Gastrocnemius medialis (tissue), 4 donors: Measurements from ENCODE around the gene ENAH. TPM values are rescaled to one million over a fixed set of nuclear protein-coding genes. Genes with fewer than 3 reads are reported as not detected.

Experiments used
- ATAC-seq, 2 donors: fragments of 150-250 bp; one replicate each; pipeline ENCODE4 v1.9.1; 2016
- DNase-seq, 2 donors: peaks; one replicate each; pipeline ENCODE4 v3.0.0-alpha.2; 2019
- H3K27ac ChIP-seq, 4 donors: fragments of 200-600 bp; sonication (generic); 1 replicate in 1 of 4; 2 replicates in 3 of 4; pipeline ENCODE4 v1.5.1; 2016 to 2018; ENCODE audit warnings: mild to moderate bottlenecking in 2 of 4, moderate library complexity in 1 of 4
- H3K27me3 ChIP-seq, 3 donors: fragments of 200-600 bp; sonication (generic) in 2 of 3; 1 replicate in 1 of 3; 2 replicates in 2 of 3; pipeline versions ENCODE4 v1.5.1 to v1.6.0; 2016 to 2019; ENCODE audit warnings: mild to moderate bottlenecking in 1 of 3, moderate library complexity in 1 of 3
- H3K36me3 ChIP-seq, 2 donors: fragments of 200-600 bp; sonication (generic) in 1 of 2; one replicate each; pipeline ENCODE4 v1.5.1; 2017 to 2018
- H3K4me1 ChIP-seq, 2 donors: fragments of 200-600 bp; sonication (generic) in 1 of 2; one replicate each; pipeline ENCODE4 v1.5.1; 2016 to 2017; ENCODE audit warnings: mild to moderate bottlenecking in 2 of 2
- H3K4me3 ChIP-seq, 4 donors: fragments of 200-600 bp; sonication (generic) in 3 of 4; 1 replicate in 1 of 4; 2 replicates in 3 of 4; pipeline ENCODE4 v1.5.1; 2016 to 2019; ENCODE audit warnings: mild to moderate bottlenecking in 2 of 4
- H3K9me3 ChIP-seq, 3 donors: fragments of 200-600 bp; sonication (generic) in 2 of 3; 1 replicate in 1 of 3; 2 replicates in 2 of 3; pipeline ENCODE4 v1.5.1; 2016 to 2019
- CTCF ChIP-seq, 5 experiments: fragments of 450-650 bp in 3 of 5; fragments of 200-600 bp in 2 of 5; sonication (generic) in 2 of 5; IDR thresholded peaks in 4 of 5; conservative IDR thresholded peaks in 1 of 5; 1 replicate in 4 of 5; 2 replicates in 1 of 5; pipeline ENCODE4 v1.5.1; 2016 to 2019; ENCODE audit warnings: antibody characterized with exemption in 5 of 5, mild to moderate bottlenecking in 3 of 5, moderate library complexity in 3 of 5
- POLR2A ChIP-seq, 2 donors: fragments of 450-650 bp; IDR thresholded peaks; one replicate each; pipeline ENCODE4 v1.6.1; 2017; ENCODE audit warnings: antibody characterized with exemption in 2 of 2, mild to moderate bottlenecking in 2 of 2, moderate library complexity in 2 of 2
- in situ Hi-C, 4 donors: fragments of 200-750 bp; cut with MboI; loops; one replicate each; pipeline versions ENCODE4 v1.15.0 to v1.8.0; 2017; ENCODE audit warnings: low sequenced_read_pairs in 4 of 4
- intact Hi-C: fragments of 100-400 bp; cut with DNase I; formaldehyde crosslinking; loops from one replicate; pipeline ENCODE4 v1.15.1; 2023; ENCODE audit warnings: low total_unique reads
- total RNA-seq, 4 donors: library from RNA; depleted of rRNA; stranded (reverse); fragments of >200 nt; gene quantifications; one replicate each; pipeline versions ENCODE4 v1.1.0 to v1.2.3, GENCODE V29; 2016

ENAH gene
- total RNA-seq, 4 donors from 2014 or later, result 56.1 to 112 (median 62.2) TPM

GRCh38 chr1:225611537-225612223 is 41.2 kb downstream of the ENAH start:
- in situ Hi-C loops, result no loop called here
- ATAC-seq, result no peak
- Histone ChIP-seq H3K9me3 (no peaks in the 10 kb centered on the region), H3K27ac (peak overlapping the region; percentile 0 to 56 (median 33)), H3K4me3 (no peak overlapping the region), H3K27me3 (no peaks in the 10 kb centered on the region), H3K4me1 (peaks cover 26 to 31% of the 10 kb centered on the region in 2 donors), H3K36me3 (no peaks in the 10 kb centered on the region)
- intact Hi-C loops, result no loop called here
- DNase-seq, result no peak
- TF ChIP-seq CTCF (IDR thresholded peaks at IDR 0.05 in 4 of 5, conservative IDR thresholded peaks at IDR 0.05 in 1 of 5), result no peak
- no peak for TF ChIP-seq POLR2A (IDR thresholded peaks at IDR 0.05)

DNA sequence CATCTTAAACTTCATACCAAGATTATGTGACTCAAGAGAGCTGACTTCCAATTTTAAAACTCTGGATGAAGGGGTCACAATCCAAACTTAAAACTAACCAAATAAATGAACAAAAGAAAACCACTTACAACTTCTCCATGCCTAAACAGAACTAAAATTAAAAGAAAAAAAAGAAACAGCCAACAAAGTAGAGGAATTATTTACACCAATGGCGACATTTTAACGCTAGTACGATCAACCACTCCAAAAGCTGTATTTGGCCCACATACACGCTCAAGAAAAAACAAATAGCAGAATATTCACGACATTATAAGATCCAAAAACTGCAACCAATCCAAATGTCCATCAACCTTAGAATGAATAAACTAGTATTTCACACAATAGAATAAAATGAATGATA is 42.4 kb downstream of the ENAH start:
- intact Hi-C loops, result no loop called here
- Histone ChIP-seq H3K27me3 (no peaks in the 10 kb centered on the region), H3K4me3 (no peak overlapping the region), H3K9me3 (no peaks in the 10 kb centered on the region), H3K27ac (peak overlapping the region in 2 of 4 donors; percentile 31 to 78), H3K36me3 (no peaks in the 10 kb centered on the region), H3K4me1 (peaks cover 28 to 33% of the 10 kb centered on the region in 2 donors)
- in situ Hi-C loops, result no loop called here
- ATAC-seq, result no peak
- TF ChIP-seq POLR2A (IDR thresholded peaks at IDR 0.05), result no peak
- TF ChIP-seq CTCF (IDR thresholded peaks at IDR 0.05 in 4 of 5, conservative IDR thresholded peaks at IDR 0.05 in 1 of 5), result no peak
- DNase-seq, result no peak

GRCh38 chr1:225608014-225608796 is 44.7 kb downstream of the ENAH start:
- H3K4me1 ChIP-seq, result peaks cover 43% of the 10 kb centered on the region in 2 donors
- no peaks in the 10 kb centered on the region for H3K36me3 ChIP-seq
- H3K27ac ChIP-seq, result peak overlapping the region; percentile 58 to 78 (median 75)
- ATAC-seq (no peak), DNase-seq (no peak)
- no peak overlapping the region for H3K4me3 ChIP-seq
- no peaks in the 10 kb centered on the region for H3K9me3 ChIP-seq
- no peak for TF ChIP-seq POLR2A (IDR thresholded peaks at IDR 0.05)
- H3K27me3 ChIP-seq, result no peaks in the 10 kb centered on the region
- intact Hi-C loops (no loop called here), in situ Hi-C loops (no loop called here)

DNA sequence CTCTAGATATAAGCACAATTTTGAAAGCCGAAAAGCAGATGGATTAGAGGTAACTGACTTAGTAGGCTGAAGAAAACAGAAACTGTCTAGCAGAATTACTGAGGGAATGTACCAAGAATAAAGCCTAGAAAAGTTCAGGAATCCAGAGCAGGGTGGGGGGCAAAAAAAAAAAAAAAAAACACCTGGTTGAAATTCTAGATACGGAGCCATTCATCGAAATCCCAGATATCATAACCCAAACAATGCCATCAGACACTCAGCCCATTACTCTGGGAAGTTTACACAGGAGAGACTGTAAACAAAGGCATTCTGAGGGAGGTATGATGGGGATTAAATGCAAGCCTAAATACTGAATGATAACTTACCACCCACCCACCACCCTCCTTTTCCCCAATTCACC is 45.6 kb downstream of the ENAH start:
- no peaks in the 10 kb centered on the region for H3K27me3 ChIP-seq
- ATAC-seq, result no peak
- in situ Hi-C loops, result no loop called here
- H3K4me3 ChIP-seq, result peak overlapping the region in 1 of 4 donors; percentile 16
- intact Hi-C loops, result loop anchor here (2.0 kb wide), 1 partner anchor 45 kb away; the partner anchor contains the start of gene ENAH
- TF ChIP-seq CTCF (IDR thresholded peaks at IDR 0.05 in 4 of 5, conservative IDR thresholded peaks at IDR 0.05 in 1 of 5), result no peak
- no peak for TF ChIP-seq POLR2A (IDR thresholded peaks at IDR 0.05)
- no peaks in the 10 kb centered on the region for H3K9me3 ChIP-seq
- H3K36me3 ChIP-seq, result no peaks in the 10 kb centered on the region
- no peak for DNase-seq
- H3K4me1 ChIP-seq, result peaks cover 45 to 46% of the 10 kb centered on the region in 2 donors
- H3K27ac ChIP-seq, result peak overlapping the region; percentile 58 to 78 (median 75)
